GM23248 (cell line): ENCODE data around the gene TBC1D2. TPM values are rescaled to one million over a fixed set of nuclear protein-coding genes. Genes with fewer than 3 reads are reported as not detected.
"Not testable (repeated sequence)": the region's sequence is repeated elsewhere in the genome, so short reads cannot be mapped to it uniquely, and the experiment has no call there.

Experiments used
- DNase-seq: peaks from one replicate; pipeline ENCODE4 v3.0.0-alpha.2; 2015
- H2AFZ ChIP-seq: fragments of 200-600 bp; sonication (generic); 2 replicates; pipeline ENCODE4 v1.6.1; 2016; ENCODE audit warnings: antibody characterized with exemption
- H3F3A ChIP-seq: fragments of 200-600 bp; sonication (generic); 2 replicates; pipeline ENCODE4 v1.6.1; 2016; ENCODE audit warnings: mild to moderate bottlenecking, antibody characterized with exemption, mixed run types; ENCODE audit not compliant: insufficient read depth
- H3K27ac ChIP-seq: fragments of 200-600 bp; sonication (generic); 2 replicates; pipeline ENCODE4 v1.5.1; 2016; ENCODE audit warnings: mild to moderate bottlenecking
- H3K27me3 ChIP-seq: fragments of 200-600 bp; sonication (generic); replicated peaks from 2 replicates; pipeline ENCODE4 v1.6.1; 2016; ENCODE audit warnings: mild to moderate bottlenecking; ENCODE audit not compliant: insufficient read depth
- H3K36me3 ChIP-seq: fragments of 200-600 bp; sonication (generic); 2 replicates; pipeline ENCODE4 v1.6.1; 2016; ENCODE audit warnings: low read depth, mild to moderate bottlenecking
- H3K4me1 ChIP-seq: fragments of 200-600 bp; sonication (generic); 2 replicates; pipeline ENCODE4 v1.6.1; 2016; ENCODE audit warnings: mild to moderate bottlenecking; ENCODE audit not compliant: insufficient read depth
- H3K4me2 ChIP-seq: fragments of 200-600 bp; sonication (generic); one replicate; pipeline ENCODE4 v1.6.1; 2016; ENCODE audit warnings: mild to moderate bottlenecking; ENCODE audit not compliant: unreplicated experiment
- H3K4me3 ChIP-seq: fragments of 200-600 bp; sonication (generic); 2 replicates; pipeline ENCODE4 v1.5.1; 2016; ENCODE audit warnings: mild to moderate bottlenecking
- H3K79me2 ChIP-seq: fragments of 200-600 bp; sonication (generic); 2 replicates; pipeline ENCODE4 v1.6.1; 2016; ENCODE audit warnings: mild to moderate bottlenecking; ENCODE audit not compliant: insufficient read depth
- H3K9ac ChIP-seq: fragments of 200-600 bp; sonication (generic); 2 replicates; pipeline ENCODE4 v1.6.1; 2016; ENCODE audit warnings: mild to moderate bottlenecking
- H3K9me2 ChIP-seq: fragments of 200-600 bp; sonication (generic); 2 replicates; pipeline ENCODE4 v1.6.1; 2016; ENCODE audit warnings: mixed run types, mild to moderate bottlenecking, moderate library complexity; ENCODE audit not compliant: insufficient read depth
- H3K9me3 ChIP-seq: fragments of 200-600 bp; sonication (generic); one replicate; pipeline ENCODE4 v1.6.1; 2017; ENCODE audit warnings: low read depth
- H4K20me1 ChIP-seq: fragments of 200-600 bp; sonication (generic); 2 replicates; pipeline ENCODE4 v1.6.0; 2016; ENCODE audit not compliant: insufficient read depth
- EZH2 ChIP-seq: fragments of 200-600 bp; sonication (generic); IDR thresholded peaks from 2 replicates; pipeline ENCODE4 v1.6.1; 2018; ENCODE audit warnings: antibody characterized with exemption, mild to moderate bottlenecking; ENCODE audit not compliant: insufficient read depth, poor library complexity, severe bottlenecking
- EZH2phosphoT487 ChIP-seq: fragments of 200-600 bp; sonication (generic); IDR thresholded peaks from 2 replicates; pipeline ENCODE4 v1.6.1; 2018; ENCODE audit warnings: antibody characterized with exemption, moderate library complexity, mild to moderate bottlenecking, low read depth; ENCODE audit not compliant: insufficient read depth
- WGBS, 2 experiments: methylation state at CpG; one replicate each; pipeline ENCODE4 v1.1.6; 2015 to 2017; ENCODE audit warnings: low lambda C conversion rate in 2 of 2, low coverage in 1 of 2; ENCODE audit errors: missing lambda C conversion rate in 2 of 2; 5-methylcytosine and 5-hydroxymethylcytosine counted together
- in situ Hi-C: fragments of 300-500 bp; cut with MboI; formaldehyde crosslinking; loops from 2 replicates; pipeline ENCODE4 v1.15.0; 2020
- polyA plus RNA-seq: library from polyadenylated mRNA; unstranded; fragments of >200 nt; fragmentation: Nextera tagmentation; extraction: Ambion mirVana; gene quantifications from 2 replicates; pipeline ENCODE4 v1.2.1, GENCODE V29; 2016
- total RNA-seq: library from RNA; depleted of rRNA; stranded (reverse); fragments of >200 nt; shearing (Covaris generic); gene quantifications from 2 replicates; pipeline ENCODE4 v1.2.3, GENCODE V29; 2014

Gene TBC1D2
- total and polyA plus RNA-seq, 2 experiments from 2014 or later: 58.4 to 58.9 TPM

DNA sequence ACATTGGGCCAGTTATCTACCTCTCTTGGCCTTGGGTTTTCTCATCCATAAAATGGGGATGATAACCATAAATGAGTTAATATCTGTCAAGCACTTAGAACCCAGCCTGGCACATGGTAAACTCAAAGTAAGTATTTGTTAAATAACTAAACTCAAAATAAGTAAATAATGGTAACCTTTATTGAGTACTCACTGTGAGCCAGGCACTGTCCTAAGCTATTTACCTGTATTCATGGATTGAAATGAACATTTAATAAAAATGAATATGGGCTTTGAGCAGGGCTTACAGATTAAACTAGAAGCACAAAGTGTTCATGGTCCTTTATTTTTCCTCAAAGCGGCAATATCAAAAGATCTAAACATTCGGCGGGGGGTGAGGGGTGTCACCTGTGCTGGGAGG lies 79.7 kb downstream of the TBC1D2 start:
- no peak overlapping the region for H3K9ac ChIP-seq
- H4K20me1 ChIP-seq: no peaks in the 10 kb centered on the region
- no peak overlapping the region for H3K4me3 ChIP-seq
- no peaks in the 10 kb centered on the region for H3K9me3 ChIP-seq
- TF ChIP-seq EZH2phosphoT487: no peak
- TF ChIP-seq EZH2: no peak
- H3K4me1 ChIP-seq: no peaks in the 10 kb centered on the region
- H3K36me3 ChIP-seq: no peaks in the 10 kb centered on the region
- no peaks in the 10 kb centered on the region for H3K79me2 ChIP-seq
- H3K27me3 ChIP-seq: no peaks in the 10 kb centered on the region
- 89 to 91% methylated on average over 3 of the region's 3 CpGs for WGBS, 2 experiments
- H3K4me2 ChIP-seq: no peak overlapping the region
- no peak overlapping the region for H2AFZ ChIP-seq
- H3F3A ChIP-seq: no peaks in the 10 kb centered on the region
- H3K9me2 ChIP-seq: no peaks in the 10 kb centered on the region
- in situ Hi-C loops: no loop called here
- DNase-seq: no peak
- H3K27ac ChIP-seq: no peak overlapping the region

- H3K9ac ChIP-seq: no peak overlapping the region
- no peaks in the 10 kb centered on the region for H3K79me2 ChIP-seq
- H3K36me3 ChIP-seq: no peaks in the 10 kb centered on the region
- H3K4me1 ChIP-seq: no peaks in the 10 kb centered on the region
- no peak overlapping the region for H3K4me2 ChIP-seq
- no peaks in the 10 kb centered on the region for H4K20me1 ChIP-seq
- no peak for DNase-seq
- H3K27ac ChIP-seq: no peak overlapping the region
- H2AFZ ChIP-seq: no peak overlapping the region
- in situ Hi-C loops: no loop called here
- TF ChIP-seq EZH2phosphoT487: no peak
- TF ChIP-seq EZH2: no peak
- H3K9me2 ChIP-seq: no peaks in the 10 kb centered on the region
- WGBS, 2 experiments: 31% methylated on average over 6 of the region's 6 CpGs
- no peaks in the 10 kb centered on the region for H3K27me3 ChIP-seq
- no peaks in the 10 kb centered on the region for H3F3A ChIP-seq
- no peak overlapping the region for H3K4me3 ChIP-seq
- no peaks in the 10 kb centered on the region for H3K9me3 ChIP-seq
These were observed 80.3 kb downstream of the TBC1D2 start for GRCh38 chr9:98175028-98175569.

DNA sequence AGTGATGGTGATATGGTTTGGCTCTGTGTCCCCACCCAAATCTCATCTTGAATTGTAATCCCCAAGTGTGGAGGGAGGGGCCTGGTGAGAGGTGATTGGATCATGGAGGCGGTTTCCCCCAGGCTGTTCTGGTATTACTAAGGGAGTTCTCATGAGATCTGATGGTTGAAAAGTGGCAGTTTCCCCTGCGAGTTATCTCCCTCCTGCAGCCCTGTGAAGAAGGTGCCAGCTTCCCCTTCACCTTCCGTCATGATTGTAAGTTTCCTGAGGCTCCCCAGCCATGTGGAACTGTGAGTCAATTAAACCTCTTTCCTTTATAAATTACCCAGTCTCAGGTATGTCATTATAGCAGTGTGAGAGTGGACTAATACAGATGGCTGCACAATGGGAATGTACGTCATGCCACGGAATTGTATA lies 80.9 kb downstream of the TBC1D2 start:
- H3K4me2 ChIP-seq, H3K9me3 ChIP-seq, H3F3A ChIP-seq, in situ Hi-C loops, H3K4me3 ChIP-seq, H3K36me3 ChIP-seq, H3K79me2 ChIP-seq, H3K4me1 ChIP-seq, DNase-seq, H3K27me3 ChIP-seq, H4K20me1 ChIP-seq, H3K9ac ChIP-seq, H2AFZ ChIP-seq, H3K27ac ChIP-seq, H3K9me2 ChIP-seq: not testable (repeated sequence)
- WGBS, 2 experiments: 80% methylated on average over 5 of the region's 5 CpGs

DNA sequence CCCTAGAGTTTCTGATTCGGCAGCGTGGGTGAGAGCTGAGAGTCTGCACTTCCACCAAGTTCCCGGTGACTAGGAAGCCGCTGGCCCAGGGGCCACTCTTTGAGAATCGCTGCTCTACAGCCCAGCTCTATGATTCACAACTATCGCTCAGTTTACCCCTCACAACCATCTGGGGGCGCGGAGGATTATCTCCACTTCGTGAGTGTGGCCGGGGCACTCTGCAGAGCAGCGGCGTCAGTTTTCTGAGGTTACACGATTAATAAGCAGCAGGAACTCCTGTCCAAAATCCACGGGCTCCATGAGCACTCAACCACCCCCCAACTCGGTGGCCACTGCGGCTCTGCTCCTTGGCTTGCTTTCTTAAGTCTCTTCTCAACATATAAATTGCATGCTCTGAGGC lies 82.3 kb downstream of the TBC1D2 start:
- Histone ChIP-seq H3K36me3 (no peaks in the 10 kb centered on the region), H2AFZ (no peak overlapping the region), H3K9me3 (no peaks in the 10 kb centered on the region), H3K4me1 (0 out of 2 replicates have a peak, but pooled peaks cover 6% of the 10 kb centered on the region), H3F3A (no peaks in the 10 kb centered on the region), H3K4me2 (no peak overlapping the region), H3K27me3 (no peaks in the 10 kb centered on the region), H3K4me3 (no peak overlapping the region), H4K20me1 (no peaks in the 10 kb centered on the region), H3K79me2 (no peaks in the 10 kb centered on the region), H3K9me2 (no peaks in the 10 kb centered on the region), H3K9ac (no peak overlapping the region), H3K27ac (no peak overlapping the region)
- 81 to 83% methylated on average over 16 of the region's 16 CpGs for WGBS, 2 experiments
- in situ Hi-C loops: no loop called here
- DNase-seq: no peak
- TF ChIP-seq EZH2: no peak
- no peak for TF ChIP-seq EZH2phosphoT487

GRCh38 chr9:98172604-98173003 lies 82.8 kb downstream of the TBC1D2 start:
- H3K27me3 ChIP-seq: no peaks in the 10 kb centered on the region
- no peaks in the 10 kb centered on the region for H3K79me2 ChIP-seq
- no peaks in the 10 kb centered on the region for H3K9me2 ChIP-seq
- no peak overlapping the region for H3K4me2 ChIP-seq
- H2AFZ ChIP-seq: no peak overlapping the region
- 0 out of 2 replicates have a peak, but pooled peaks cover 6% of the 10 kb centered on the region for H3K4me1 ChIP-seq
- TF ChIP-seq EZH2phosphoT487: no peak
- TF ChIP-seq EZH2: no peak
- no peaks in the 10 kb centered on the region for H3F3A ChIP-seq
- no peaks in the 10 kb centered on the region for H3K9me3 ChIP-seq
- no peaks in the 10 kb centered on the region for H4K20me1 ChIP-seq
- H3K9ac ChIP-seq: no peak overlapping the region
- no peaks in the 10 kb centered on the region for H3K36me3 ChIP-seq
- WGBS, 2 experiments: 73 to 77% methylated on average over 3 of the region's 3 CpGs
- no peak overlapping the region for H3K4me3 ChIP-seq
- no peak overlapping the region for H3K27ac ChIP-seq
- no peak for DNase-seq
- in situ Hi-C loops: no loop called here
